ENCODE results near the gene MELTF. TPM values are rescaled to one million over a fixed set of nuclear protein-coding genes. Genes with fewer than 3 reads are reported as not detected.

MELTF gene
- total RNA-seq, 4 donors from 2014 or later = 3.0 to 20.6 (median 10.3) TPM

Other genes starting within 250 kb of the MELTF start
- gene SENP5, start 161.9 kb downstream of the MELTF start, total RNA-seq = 10 to 100 TPM; 33.3 to 52.1 (median 48.0) TPM
- 10 to 100 TPM in 3 of 4 donors, 1 to 10 TPM in 1; 6.8 to 36.9 (median 31.8) TPM for gene NCBP2, start 87.3 kb downstream of the MELTF start, total RNA-seq
- 100 to 1,000 TPM; 143 to 541 (median 233) TPM for gene PIGZ, start 61.0 kb downstream of the MELTF start, total RNA-seq